HL-60 (cell line): ENCODE results near the gene NF1.

Source experiments
- DNase-seq, 2 experiments: peaks; one replicate each; pipeline ENCODE4 v3.0.0-alpha.2; 2010 to 2020; ENCODE audit warnings: low read depth in 1 of 2, low spot score in 1 of 2
- H3K27ac ChIP-seq: fragments of 250-450 bp; sonication (Bioruptor Pico); replicated peaks from 2 replicates; pipeline ENCODE4 v1.5.1; 2020; ENCODE audit warnings: mild to moderate bottlenecking, moderate library complexity
- H3K27me3 ChIP-seq: fragments of 250-450 bp; sonication (Bioruptor Pico); 2 replicates; pipeline ENCODE4 v1.5.1; 2021; ENCODE audit warnings: mild to moderate bottlenecking, moderate library complexity; ENCODE audit not compliant: insufficient read depth, poor library complexity, severe bottlenecking
- H3K4me3 ChIP-seq: replicated peaks from 2 replicates; pipeline ENCODE4 v1.5.1; 2011; ENCODE audit warnings: mild to moderate bottlenecking, control low read depth, low read length; ENCODE audit not compliant: insufficient read depth
- CTCF ChIP-seq: IDR thresholded peaks from one replicate; pipeline ENCODE4 v1.5.1; 2011; ENCODE audit warnings: low read length, control low read depth, inconsistent platforms; ENCODE audit not compliant: insufficient read depth
- GABPA ChIP-seq: IDR thresholded peaks from 2 replicates; pipeline ENCODE4 v1.6.1; 2012; ENCODE audit warnings: low read depth
- POLR2AphosphoS5 ChIP-seq: IDR thresholded peaks from 2 replicates; pipeline ENCODE4 v1.6.1; 2012; ENCODE audit warnings: low read depth
- REST ChIP-seq: IDR thresholded peaks from 2 replicates; pipeline ENCODE4 v1.6.1; 2012; ENCODE audit warnings: low read depth; ENCODE audit not compliant: insufficient replicate concordance
- SPI1 ChIP-seq: IDR thresholded peaks from 2 replicates; pipeline ENCODE4 v1.6.1; 2012; ENCODE audit warnings: low read depth, mild to moderate bottlenecking, borderline replicate concordance

The NF1 gene

GRCh38 chr17:31147507-31148202 lies 52.9 kb downstream of the NF1 start:
- no peaks in the 10 kb centered on the region for H3K27me3 ChIP-seq
- H3K27ac ChIP-seq: no peak overlapping the region
- no peak for DNase-seq
- TF ChIP-seq SPI1 (no peak), CTCF (no peak), GABPA (no peak), POLR2AphosphoS5 (no peak), REST (no peak)
- no peak overlapping the region for H3K4me3 ChIP-seq

GRCh38 chr17:31148205-31148604 lies 53.4 kb downstream of the NF1 start:
- Histone ChIP-seq H3K27me3 (no peaks in the 10 kb centered on the region), H3K4me3 (no peak overlapping the region), H3K27ac (no peak overlapping the region)
- no peak for DNase-seq
- TF ChIP-seq SPI1: no peak
- TF ChIP-seq CTCF: no peak
- TF ChIP-seq POLR2AphosphoS5: no peak
- no peak for TF ChIP-seq REST
- TF ChIP-seq GABPA: no peak

GRCh38 chr17:31152271-31152670 lies 57.5 kb downstream of the NF1 start:
- Histone ChIP-seq H3K27ac (no peak overlapping the region), H3K27me3 (no peaks in the 10 kb centered on the region), H3K4me3 (no peak overlapping the region)
- TF ChIP-seq SPI1 (no peak), GABPA (no peak), CTCF (no peak), POLR2AphosphoS5 (no peak), REST (no peak)
- no peak for DNase-seq
